ENCODE results near the gene MCCC2. TPM values are rescaled to one million over a fixed set of nuclear protein-coding genes. Genes with fewer than 3 reads are reported as not detected.

Gene MCCC2
- total and polyA plus RNA-seq, 2 donors (not counting 1 experiment from before 2014, with no cell fraction given), result 25.7 to 49.7 TPM

DNA sequence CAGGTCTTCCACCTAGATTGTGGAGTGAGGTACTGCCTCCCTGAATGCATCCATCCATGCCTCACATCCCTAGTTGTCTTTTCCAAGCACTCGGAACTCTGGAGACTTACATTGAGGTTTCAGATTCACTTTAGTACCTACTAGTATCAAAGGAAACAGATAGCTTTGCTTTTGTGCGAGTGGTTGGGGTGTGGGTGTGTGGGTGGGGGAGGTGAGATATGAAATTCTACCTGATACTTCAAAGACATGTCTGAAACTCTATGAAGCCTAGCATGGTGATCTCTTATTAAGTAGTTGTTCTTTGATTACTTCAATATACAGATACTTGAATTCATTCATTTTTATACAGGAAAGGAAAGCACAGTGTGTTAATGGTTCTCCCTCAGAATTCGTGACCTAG is 64.4 kb downstream of the MCCC2 start:
- H3K4me3 ChIP-seq (ENCODE audit: control extremely low read depth in 1 of 5, extremely low read depth in 1 of 5, insufficient read depth in 1 of 5, low read depth in 2 of 5, low read length in 4 of 5), result no peak overlapping the region
- no peak overlapping the region for H3K27ac Mint-ChIP-seq
- intact Hi-C loops (cut with micrococcal nuclease), result no loop called here
- H4K20me1 ChIP-seq (ENCODE audit: control insufficient read depth, insufficient read depth, low read length, poor library complexity, severe bottlenecking), result no peaks in the 10 kb centered on the region
- H3K9me3 Mint-ChIP-seq (ENCODE audit: insufficient read depth), result no peaks in the 10 kb centered on the region
- ChIA-PET CTCF (no interaction called here), POLR2A (no interaction called here)
- DNase-seq (no peak), ATAC-seq (ENCODE audit: low read depth) (no peak)
- H3K36me3 ChIP-seq (replicated peaks in 1 of 2; ENCODE audit: control extremely low read depth in 1 of 2, control insufficient read depth in 1 of 2, extremely low read depth in 1 of 2, insufficient read depth in 2 of 2, low read length in 1 of 2), result peaks cover 2 to 72% of the 10 kb centered on the region in 2 experiments
- no peak overlapping the region for H3K27ac ChIP-seq (ENCODE audit: low read length in 2 of 2)
- H3K9me3 ChIP-seq (ENCODE audit: control extremely low read depth in 1 of 3, control insufficient read depth in 2 of 3, insufficient read depth in 1 of 3, low read length in 2 of 3), result no peaks in the 10 kb centered on the region
- TF ChIP-seq, protein P1, sequence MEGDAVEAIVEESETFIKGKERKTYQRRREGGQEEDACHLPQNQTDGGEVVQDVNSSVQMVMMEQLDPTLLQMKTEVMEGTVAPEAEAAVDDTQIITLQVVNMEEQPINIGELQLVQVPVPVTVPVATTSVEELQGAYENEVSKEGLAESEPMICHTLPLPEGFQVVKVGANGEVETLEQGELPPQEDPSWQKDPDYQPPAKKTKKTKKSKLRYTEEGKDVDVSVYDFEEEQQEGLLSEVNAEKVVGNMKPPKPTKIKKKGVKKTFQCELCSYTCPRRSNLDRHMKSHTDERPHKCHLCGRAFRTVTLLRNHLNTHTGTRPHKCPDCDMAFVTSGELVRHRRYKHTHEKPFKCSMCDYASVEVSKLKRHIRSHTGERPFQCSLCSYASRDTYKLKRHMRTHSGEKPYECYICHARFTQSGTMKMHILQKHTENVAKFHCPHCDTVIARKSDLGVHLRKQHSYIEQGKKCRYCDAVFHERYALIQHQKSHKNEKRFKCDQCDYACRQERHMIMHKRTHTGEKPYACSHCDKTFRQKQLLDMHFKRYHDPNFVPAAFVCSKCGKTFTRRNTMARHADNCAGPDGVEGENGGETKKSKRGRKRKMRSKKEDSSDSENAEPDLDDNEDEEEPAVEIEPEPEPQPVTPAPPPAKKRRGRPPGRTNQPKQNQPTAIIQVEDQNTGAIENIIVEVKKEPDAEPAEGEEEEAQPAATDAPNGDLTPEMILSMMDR (IDR thresholded peaks at IDR 0.05), result no peak
- TF ChIP-seq EZH2 (IDR thresholded peaks at IDR 0.05; ENCODE audit: borderline replicate concordance, insufficient read depth, low read depth, low read length, poor library complexity, severe bottlenecking), result no peak
- H3K9ac ChIP-seq (ENCODE audit: low read length), result no peak overlapping the region
- no peaks in the 10 kb centered on the region for H3K27me3 Mint-ChIP-seq
- H2AFZ ChIP-seq (ENCODE audit: insufficient read depth, low read depth, low read length, poor library complexity, severe bottlenecking), result no peak overlapping the region
- H3K4me3 Mint-ChIP-seq, result no peak overlapping the region
- WGBS (ENCODE audit: insufficient coverage), result 100% methylated on average over 1 of the region's 3 CpGs
- no peaks in the 10 kb centered on the region for H3K79me2 ChIP-seq (ENCODE audit: control insufficient read depth, insufficient read depth, low read length)
- H3K4me1 ChIP-seq (ENCODE audit: control insufficient read depth in 2 of 2, insufficient read depth in 2 of 2, low read length in 2 of 2), result no peaks in the 10 kb centered on the region
- H3K4me1 Mint-ChIP-seq, result no peaks in the 10 kb centered on the region
- H3K27me3 ChIP-seq (replicated peaks in 1 of 4; ENCODE audit: control extremely low read depth in 1 of 4, control insufficient read depth in 3 of 4, insufficient read depth in 4 of 4, low read length in 3 of 4), result no peaks in the 10 kb centered on the region
- no peak overlapping the region for H3K4me2 ChIP-seq (replicated peaks; ENCODE audit: low read depth, low read length, poor library complexity, severe bottlenecking)

DNA sequence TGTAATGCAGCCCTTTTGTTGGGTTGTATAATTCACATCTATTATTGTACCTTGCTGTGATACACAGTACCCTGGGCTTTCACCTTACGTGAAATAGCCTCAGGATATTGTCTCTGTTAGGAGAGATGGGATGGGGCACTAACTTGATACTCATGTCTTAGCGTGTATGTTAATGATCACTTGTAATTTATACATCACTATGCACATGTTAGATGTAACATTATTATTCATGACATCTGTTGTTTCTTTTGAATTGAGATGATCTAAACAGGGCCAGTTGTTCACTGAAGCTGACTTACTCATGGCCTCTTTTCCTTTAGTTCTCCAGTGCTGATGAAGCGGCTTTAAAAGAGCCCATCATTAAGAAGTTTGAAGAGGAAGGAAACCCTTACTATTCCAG is 65.2 kb downstream of the MCCC2 start:
- POLR2A ChIA-PET, result no interaction called here
- Histone ChIP-seq H3K4me1 (ENCODE audit: control insufficient read depth in 2 of 2, insufficient read depth in 2 of 2, low read length in 2 of 2) (no peaks in the 10 kb centered on the region), H3K9ac (ENCODE audit: low read length) (no peak overlapping the region), H3K27ac (ENCODE audit: low read length in 2 of 2) (no peak overlapping the region), H3K36me3 (replicated peaks in 1 of 2; ENCODE audit: control extremely low read depth in 1 of 2, control insufficient read depth in 1 of 2, extremely low read depth in 1 of 2, insufficient read depth in 2 of 2, low read length in 1 of 2) (peaks cover 2 to 71% of the 10 kb centered on the region in 2 experiments), H3K9me3 (ENCODE audit: control extremely low read depth in 1 of 3, control insufficient read depth in 2 of 3, insufficient read depth in 1 of 3, low read length in 2 of 3) (no peaks in the 10 kb centered on the region), H3K79me2 (ENCODE audit: control insufficient read depth, insufficient read depth, low read length) (no peaks in the 10 kb centered on the region), H2AFZ (ENCODE audit: insufficient read depth, low read depth, low read length, poor library complexity, severe bottlenecking) (no peak overlapping the region), H4K20me1 (ENCODE audit: control insufficient read depth, insufficient read depth, low read length, poor library complexity, severe bottlenecking) (no peaks in the 10 kb centered on the region), H3K4me3 (ENCODE audit: control extremely low read depth in 1 of 5, extremely low read depth in 1 of 5, insufficient read depth in 1 of 5, low read depth in 2 of 5, low read length in 4 of 5) (no peak overlapping the region), H3K27me3 (replicated peaks in 1 of 4; ENCODE audit: control extremely low read depth in 1 of 4, control insufficient read depth in 3 of 4, insufficient read depth in 4 of 4, low read length in 3 of 4) (no peaks in the 10 kb centered on the region), H3K4me2 (replicated peaks; ENCODE audit: low read depth, low read length, poor library complexity, severe bottlenecking) (no peak overlapping the region)
- CTCF ChIA-PET, result no interaction called here
- Mint-ChIP-seq H3K4me1 (no peaks in the 10 kb centered on the region), H3K27me3 (no peaks in the 10 kb centered on the region), H3K4me3 (no peak overlapping the region), H3K27ac (no peak overlapping the region), H3K9me3 (ENCODE audit: insufficient read depth) (no peaks in the 10 kb centered on the region)
- WGBS (ENCODE audit: insufficient coverage), result no CpG with 5 or more reads among the region's 3 CpGs
- TF ChIP-seq, protein P1 (IDR thresholded peaks at IDR 0.05), result no peak
- TF ChIP-seq EZH2 (IDR thresholded peaks at IDR 0.05; ENCODE audit: borderline replicate concordance, insufficient read depth, low read depth, low read length, poor library complexity, severe bottlenecking), result no peak
- intact Hi-C loops (cut with micrococcal nuclease), result no loop called here
- ATAC-seq (ENCODE audit: low read depth), result no peak
- no peak for DNase-seq

Data from B cell (primary cell).